Frontal cortex (tissue), 4 donors: ENCODE measurements around the gene CFAP99. TPM values are rescaled to one million over a fixed set of nuclear protein-coding genes. Genes with fewer than 3 reads are reported as not detected.
"Not testable (repeated sequence)": the region's sequence is repeated elsewhere in the genome, so short reads cannot be mapped to it uniquely, and the experiment has no call there.

Experiments
- DNase-seq, 2 donors: peaks; one replicate each; pipeline ENCODE4 v3.0.0; 2012; ENCODE audit warnings: low spot score in 2 of 2
- FAIRE-seq: peaks from 2 replicates; lab custom pipeline; 2012; peaks lifted over from hg19 to GRCh38; lab: Jason Lieb, UNC
- total RNA-seq: library from RNA; depleted of rRNA; stranded (reverse); fragments of >200 nt; gene quantifications from one replicate; pipeline ENCODE4 v1.2.3, GENCODE V29; 2014
- donor health status: control.
- donor health status: control.
- donor health status: control.

CFAP99 gene
- total RNA-seq, 1 donor from 2014 or later = not detected

DNA sequence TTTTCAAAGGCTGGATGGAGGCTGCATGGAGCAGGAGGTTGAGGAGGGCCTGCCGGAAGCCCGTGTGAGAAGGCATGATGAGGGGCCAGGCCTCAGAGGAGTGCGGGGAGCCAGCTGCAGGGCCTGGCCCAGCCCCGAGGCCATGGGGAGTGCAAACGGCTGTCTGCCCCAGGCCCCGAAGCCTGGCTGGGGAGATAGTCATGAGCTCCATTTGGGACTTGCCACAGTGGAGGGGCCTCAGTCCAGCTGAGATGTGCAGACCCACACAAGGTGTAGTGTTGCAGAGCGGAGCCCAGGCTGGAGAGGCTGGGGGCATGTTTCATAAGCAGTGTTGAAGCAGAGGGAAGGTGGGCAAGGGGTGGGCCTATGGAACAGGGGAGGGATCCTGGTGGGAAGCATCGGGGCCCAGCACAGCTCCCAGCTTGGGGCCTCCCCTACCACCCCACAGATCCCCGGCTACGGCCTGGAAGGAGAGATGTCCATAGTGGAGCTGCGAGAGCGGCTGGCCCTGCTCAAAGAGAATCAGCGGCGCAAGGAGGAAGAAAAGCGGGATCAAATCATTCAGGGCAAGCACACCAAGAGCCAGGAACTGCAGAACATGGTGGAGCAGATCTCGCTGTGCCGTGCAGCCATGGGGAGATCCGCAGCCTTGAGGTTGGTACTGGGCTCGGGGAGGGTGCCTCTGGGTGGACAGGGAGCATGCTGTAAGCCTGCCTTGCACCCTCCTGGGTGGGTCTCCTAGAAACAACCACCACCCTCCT is 41.0 kb downstream of the CFAP99 start:
- no peak for DNase-seq
- no peak for FAIRE-seq

DNA sequence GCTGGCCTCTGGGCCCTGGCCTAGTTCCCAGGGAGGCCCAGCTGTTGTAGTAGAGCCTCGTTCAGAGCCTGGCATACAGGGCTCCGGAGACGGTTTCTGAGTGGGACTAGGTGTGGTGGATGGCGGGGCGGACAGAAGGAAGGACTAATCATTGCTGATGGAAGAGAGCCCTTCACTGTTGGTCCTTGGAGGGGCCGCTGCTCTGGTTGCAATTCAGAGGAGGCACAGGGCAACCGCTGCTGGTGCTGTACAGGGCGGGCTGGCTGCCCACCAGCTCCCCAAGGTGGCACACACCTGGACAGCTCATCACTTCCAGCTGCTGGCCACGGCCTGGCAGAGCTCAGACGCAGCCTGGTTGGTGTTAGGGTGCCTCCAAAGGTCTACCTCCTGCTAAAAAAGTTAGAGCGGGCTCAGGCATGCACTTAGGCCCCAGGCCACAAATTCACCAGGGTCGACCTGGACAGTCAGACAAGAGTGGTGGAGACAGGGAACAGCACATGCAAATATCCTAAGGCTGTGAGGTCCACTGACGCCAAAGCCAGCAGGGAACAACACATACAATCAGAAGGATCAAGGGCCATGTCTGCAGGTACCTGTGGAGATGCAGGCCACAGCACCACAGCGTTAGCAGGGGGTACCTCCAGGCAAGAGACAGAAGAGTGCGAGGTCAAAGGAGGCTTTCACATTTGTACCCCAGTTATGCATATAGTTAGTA is 42.6 kb downstream of the CFAP99 start:
- no peak for DNase-seq
- no peak for FAIRE-seq

DNA sequence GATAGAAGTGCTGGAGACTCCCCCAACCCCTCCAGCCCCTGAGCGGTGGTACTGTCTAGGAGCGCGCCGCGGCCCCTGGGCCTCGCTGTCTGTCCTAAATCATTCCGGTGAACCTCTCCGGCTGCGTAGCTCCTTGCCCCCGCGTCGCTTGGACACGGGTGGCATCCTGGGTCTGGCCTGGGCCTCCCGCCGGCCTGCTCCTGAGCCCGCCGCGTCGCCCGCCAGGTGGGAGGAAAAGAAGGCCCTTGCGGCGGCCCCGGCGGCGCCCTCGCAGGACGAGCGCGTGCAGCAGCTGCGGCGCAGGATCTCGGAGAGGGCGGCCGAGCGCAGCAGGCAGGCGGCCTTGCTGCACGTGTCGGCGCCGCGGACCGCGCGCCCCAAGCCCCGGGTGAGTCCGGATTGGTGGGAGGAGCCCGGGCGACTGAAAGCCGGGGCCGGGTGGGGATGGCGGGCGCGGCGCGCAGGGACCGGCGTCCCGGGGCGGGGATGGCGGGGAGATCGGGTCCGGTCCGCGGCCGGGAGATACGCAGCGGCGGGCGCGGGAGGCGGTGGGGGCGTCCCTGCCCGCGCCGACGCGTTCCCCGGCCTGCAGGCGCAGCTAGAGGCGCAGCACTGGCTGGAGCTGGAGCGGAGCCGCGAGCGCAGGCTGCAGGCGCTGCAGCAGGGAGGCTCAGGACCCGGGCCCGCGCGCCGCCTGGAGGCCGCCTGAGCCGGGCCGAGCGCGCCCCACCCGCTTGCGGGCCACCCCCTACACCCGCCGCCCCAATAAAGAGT is 43.6 kb downstream of the CFAP99 start:
- no peak for FAIRE-seq
- peak; percentile 86 to 88 for DNase-seq

DNA sequence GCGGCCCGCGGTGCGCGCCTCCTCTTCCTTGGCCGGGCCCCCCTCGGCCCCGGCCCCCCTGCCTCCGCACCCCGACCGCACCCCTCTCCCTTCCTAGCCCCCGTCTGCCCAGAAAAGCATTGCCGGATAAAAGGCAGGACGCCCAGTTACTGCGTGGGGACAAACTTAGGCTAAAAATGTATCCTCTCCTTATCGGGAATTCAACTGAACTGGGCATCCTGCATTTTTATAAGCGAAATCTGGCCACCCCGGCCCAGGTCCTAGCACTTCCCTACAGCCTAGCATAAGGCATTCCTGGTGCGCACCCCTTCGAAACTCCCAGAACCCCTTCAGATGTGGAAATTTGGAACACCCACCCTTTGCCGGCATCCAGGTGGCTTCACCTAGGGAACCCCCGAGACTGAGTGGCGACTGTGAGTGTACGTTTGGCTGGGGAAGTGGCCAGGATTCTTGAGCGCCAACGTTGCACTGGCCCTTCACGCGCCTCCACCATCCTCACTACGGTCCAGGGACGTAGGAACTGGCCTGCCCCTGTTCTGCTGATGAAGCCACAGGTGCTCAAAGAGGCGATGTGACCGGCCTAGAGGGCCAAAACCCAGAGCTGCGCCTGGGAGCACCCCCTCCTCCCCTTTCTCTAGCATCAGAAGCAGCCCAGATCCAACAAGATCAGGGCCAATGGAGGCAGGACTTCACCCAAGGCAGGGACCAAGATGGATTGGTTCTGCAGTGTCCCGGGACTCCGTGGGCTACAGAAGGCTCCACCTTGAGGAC is 44.4 kb downstream of the CFAP99 start:
- FAIRE-seq = no peak

DNA sequence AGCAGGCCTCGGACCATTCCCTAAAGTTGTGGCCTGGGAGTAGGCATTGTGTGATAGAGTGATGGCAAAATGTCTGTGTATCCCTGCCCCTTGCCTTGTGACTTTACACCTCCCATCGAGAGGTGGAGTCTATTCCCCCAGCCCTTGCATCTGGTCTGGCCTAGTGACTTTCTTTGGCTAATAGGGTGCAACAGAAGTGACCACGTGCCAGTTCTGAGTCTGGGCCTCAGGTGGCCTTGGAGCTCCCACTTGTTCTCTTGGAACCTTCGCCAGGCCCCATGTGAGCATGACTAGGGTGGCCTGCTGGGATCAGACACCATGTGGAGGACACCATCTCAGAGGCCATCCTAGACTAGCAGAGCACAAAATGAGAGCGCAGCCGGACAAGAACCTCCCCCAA is 46.3 kb downstream of the CFAP99 start:
- no peak for FAIRE-seq

More for the DNA sequence above, 44.4 kb downstream of the CFAP99 start:
- DNase-seq = no peak

DNA sequence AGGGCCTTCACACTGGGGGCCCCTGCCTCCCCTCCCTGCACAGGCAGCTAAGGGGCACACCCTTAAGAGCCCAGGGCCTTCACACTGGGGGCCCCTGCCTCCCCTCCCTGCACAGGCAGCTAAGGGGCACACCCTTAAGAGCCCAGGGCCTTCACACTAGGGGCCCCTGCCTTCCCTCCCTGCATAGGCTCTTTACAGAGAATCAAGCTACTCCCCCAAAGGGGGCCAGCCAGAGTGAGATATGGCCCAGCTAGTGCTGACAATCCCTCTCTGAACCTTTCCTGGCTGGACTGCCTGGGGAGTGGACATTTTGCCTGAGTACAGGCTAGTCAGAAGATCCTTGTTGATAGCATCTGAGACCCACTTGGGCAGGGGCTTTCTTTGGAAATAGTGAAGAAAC is 46.8 kb downstream of the CFAP99 start:
- not testable (repeated sequence) for FAIRE-seq

More for the DNA sequence above, 46.3 kb downstream of the CFAP99 start:
- DNase-seq = no peak

DNA sequence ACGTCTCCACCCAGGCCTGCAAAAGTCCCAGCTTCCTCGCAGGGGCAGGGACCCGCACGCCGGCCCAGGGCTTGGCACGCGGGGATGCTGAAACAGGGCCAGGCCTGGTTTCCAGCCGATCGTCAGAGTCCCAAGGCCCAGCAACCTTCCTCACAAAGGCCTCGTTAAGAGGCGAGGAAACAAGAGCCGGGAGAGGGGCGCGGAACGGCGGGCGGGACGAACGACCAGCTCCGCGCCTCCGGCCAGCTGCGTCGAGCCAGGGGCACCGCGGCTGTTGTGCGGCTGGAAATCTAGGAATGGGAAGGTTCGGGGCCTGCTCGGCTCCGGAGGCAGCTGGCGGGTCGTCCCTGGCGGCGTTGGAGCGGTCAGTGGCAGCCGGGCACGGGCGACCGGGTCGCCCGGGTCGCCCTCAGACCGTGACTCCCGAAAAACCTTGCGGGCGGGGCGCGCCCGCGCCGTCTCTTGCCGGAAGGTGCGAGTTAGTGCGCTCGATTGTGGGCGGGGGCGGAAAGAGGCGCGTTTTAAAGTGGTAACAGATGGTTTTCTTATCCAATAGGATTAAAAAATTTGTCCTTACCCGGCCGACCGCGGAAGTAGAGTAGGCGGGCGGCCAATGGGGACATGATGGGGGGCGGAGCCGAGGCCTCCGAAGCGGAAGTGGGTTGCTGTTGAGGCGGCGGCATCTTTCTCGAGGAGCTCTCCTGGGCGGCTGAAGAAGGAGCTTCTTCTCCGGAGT is 49.9 kb downstream of the CFAP99 start, which contains the start of gene RNF4:
Gene RNF4 (plus strand): TSS at position 651 of the 736 bp plus-strand sequence. CDS start 21,388 bp downstream, outside the sequence.
- peak; percentile 3 for FAIRE-seq
- peak; percentile 99 for DNase-seq

More for the DNA sequence above, 46.8 kb downstream of the CFAP99 start:
- not testable (repeated sequence) for DNase-seq

DNA sequence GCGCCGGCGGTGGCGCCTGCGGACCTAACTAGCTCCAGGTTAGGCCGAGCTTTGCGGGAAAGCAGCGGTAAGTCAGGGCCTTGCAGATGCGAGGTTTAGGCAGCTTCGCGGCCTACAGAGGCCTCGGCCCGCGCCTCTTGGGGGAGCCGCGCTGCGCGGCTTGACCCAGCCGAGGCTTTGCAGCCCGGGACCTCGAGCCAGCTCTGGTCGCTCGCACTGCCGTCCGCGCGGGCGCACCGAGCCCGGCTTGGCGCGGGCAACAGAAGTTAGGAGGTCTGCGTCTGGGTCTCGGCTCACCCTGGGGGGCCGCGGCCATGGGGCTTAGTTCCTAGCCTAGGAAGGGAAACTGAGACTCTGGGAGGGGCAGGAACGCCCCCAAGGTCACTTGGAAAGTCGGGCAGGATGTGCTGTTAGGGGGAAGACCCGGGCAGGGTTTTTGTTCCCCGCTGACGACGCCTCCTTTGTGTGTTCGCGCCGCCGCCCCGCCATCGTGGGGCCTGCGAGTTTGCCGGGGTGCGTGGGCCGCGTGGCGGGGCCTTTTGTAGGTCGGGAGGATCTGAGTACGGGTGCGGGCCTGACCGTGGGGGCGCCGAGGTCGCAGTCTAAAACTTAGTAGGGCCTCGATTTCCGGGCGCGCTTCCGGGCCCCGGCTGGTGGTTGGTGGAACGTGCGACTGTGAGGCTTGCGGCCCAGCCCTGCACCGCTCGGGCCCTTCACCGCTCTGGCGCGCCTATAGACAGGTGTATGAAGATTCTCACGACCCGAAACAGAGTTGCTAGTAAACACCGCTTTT is 50.6 kb downstream of the CFAP99 start:
- FAIRE-seq = no peak

DNA sequence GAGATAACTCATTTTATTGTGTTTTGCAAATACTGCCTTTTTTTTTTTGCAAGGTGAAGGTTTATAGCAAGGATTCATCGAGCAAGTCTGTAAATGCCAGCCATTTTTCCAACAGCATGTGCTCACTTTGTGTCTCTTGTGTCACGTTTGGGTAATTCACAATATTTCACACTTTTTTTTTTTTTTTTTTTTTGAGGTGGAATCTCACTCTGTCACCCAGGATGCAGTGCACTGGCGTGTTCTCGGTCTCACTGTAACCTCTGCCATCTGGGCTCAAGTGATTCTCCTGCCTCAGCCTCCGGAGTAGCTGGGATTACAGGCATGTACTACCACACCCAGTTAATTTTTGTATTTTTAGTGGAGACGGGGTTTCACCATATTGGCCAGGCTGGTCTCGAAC is 52.0 kb downstream of the CFAP99 start:
- no peak for DNase-seq
- no peak for FAIRE-seq

More for the DNA sequence above, 50.6 kb downstream of the CFAP99 start:
- DNase-seq = peak in 1 of 2 donors; percentile 57

DNA sequence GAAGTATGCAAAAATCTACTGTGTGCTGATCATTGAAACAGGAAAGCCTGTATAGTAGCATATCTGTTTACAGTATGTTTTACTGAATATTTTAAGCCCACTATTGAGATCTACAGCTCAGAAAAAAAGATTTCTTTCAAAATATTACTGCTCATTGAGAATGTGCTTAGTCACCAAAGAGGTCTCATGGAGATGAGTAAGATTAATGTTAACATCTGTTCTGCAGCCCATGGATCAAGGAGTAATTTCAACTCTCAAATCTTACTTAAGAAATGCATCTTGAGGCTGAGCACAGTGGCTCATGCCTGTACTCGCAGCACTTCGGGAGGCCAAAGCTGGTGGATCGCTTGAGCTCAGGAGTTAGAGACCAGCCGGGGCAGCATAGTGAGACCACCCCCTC is 53.4 kb downstream of the CFAP99 start:
- no peak for FAIRE-seq

DNA sequence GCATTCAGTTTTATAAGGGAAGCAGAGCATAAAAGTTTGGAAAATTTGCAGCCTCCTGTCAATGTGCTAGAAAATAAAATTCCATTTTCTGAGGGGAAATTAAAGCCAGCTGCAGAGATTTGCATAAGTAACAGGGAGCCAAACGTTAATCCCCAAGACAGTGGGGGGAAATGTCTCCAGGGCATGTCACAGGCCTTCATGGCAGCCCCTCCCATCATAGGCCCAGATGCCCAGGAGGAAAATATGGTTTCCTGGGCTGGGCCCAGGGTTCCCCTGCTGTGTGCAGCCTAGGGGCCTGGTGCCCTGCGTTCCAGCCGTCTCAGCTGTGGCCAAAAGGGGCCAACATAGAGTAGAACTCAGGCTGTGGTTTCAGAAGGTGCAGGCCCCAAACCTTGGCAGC is 59.5 kb downstream of the CFAP99 start:
- DNase-seq (no peak), FAIRE-seq (no peak)

More for the DNA sequence above, 53.4 kb downstream of the CFAP99 start:
- no peak for DNase-seq

DNA sequence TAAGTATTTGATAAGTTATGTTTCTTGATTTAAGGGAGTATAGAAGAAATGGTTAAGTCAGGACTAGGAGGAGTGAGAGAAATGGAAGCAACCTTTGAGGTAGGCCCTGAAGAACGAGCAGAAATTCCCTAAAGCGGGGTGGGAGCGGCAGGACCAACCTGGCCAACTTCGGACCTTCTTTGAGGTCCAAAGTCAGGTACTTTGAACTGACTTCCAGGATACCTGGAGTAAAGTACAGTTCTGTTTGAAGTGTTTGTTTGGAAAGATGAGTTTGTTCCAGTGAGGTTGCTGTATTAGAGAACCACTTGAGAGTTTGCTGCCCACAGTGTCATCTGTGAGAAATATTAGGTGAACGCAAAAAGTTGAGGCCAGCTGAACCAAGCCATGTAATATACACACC is 61.9 kb downstream of the CFAP99 start:
- FAIRE-seq (no peak), DNase-seq (no peak)

DNA sequence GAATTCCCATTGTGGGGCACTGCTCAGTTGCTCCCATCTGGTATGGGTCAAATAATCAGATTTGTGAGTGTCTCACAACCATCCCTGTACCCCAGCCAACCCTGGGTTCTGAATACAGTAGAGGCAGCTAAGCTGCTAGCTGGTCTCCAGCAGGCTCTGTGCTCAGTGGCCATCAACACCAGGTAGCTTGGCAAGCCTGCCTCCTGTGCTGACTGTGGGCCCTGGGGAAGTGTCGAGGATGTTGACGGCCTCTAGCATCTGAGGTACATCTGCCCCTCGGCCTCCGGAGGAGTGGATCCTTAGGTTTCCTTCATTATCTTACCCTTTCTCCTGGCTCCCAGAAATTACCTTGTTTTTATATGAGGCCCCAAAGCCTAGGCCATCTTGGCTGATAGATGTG is 63.4 kb downstream of the CFAP99 start:
- no peak for DNase-seq
- no peak for FAIRE-seq

DNA sequence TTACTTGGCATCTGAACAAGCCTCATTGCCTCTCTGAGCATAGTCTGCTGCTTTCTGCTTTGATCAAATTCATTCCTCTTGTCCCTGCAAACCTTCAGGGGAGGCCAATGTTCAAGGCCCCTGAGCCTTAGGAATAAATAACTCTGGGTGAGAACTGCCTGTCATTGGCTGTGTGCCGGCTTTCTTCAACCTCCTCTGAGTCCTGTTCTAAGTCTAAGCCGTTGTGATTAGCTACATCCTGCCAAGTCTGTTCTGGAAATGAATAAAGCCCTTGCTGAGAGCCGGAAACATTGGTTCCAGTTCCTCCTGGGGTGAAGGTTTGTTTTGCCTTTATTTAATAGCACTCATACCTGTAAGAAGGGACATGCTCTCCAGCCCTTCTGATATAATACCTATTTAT is 63.9 kb downstream of the CFAP99 start:
- FAIRE-seq = no peak
- peak in 1 of 2 donors; percentile 58 for DNase-seq

DNA sequence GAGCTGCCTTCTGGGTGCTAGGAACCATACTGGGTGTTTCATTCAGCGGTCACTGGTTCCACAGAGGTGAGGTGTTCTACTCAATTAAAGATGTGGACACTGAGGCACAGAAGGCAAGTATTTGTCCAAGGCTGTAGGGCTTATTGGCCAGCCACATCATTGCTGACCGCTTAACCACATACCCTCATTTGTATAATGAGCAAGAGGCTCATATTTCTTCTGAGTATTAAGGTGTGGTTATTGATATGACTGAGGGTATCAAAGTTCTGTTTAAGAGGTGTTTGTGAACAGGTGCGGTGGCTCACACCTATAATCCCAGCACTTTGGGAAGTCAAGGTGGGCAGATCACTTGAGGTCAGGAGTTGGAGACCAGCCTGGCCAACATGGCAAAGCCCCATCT is 64.5 kb downstream of the CFAP99 start:
- DNase-seq = no peak
- FAIRE-seq = no peak

DNA sequence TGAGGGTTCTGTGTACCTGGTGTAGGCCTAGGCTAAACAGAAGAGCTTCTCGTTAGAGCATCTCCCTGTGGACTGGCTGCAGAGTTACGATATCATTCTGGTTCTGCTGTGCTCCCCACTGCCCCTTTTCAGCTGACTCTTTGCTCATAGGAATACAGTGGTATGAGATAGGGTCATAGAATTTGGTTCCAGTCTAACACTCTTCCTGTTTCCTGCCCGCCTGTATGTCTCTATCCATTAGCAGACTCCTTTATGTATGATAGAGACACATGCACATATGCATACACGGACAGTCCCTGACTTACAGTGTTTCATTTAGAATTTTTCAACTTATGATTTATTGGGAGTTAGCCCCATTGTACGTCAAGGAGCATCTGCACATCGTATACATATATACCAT is 65.4 kb downstream of the CFAP99 start:
- no peak for DNase-seq
- no peak for FAIRE-seq

DNA sequence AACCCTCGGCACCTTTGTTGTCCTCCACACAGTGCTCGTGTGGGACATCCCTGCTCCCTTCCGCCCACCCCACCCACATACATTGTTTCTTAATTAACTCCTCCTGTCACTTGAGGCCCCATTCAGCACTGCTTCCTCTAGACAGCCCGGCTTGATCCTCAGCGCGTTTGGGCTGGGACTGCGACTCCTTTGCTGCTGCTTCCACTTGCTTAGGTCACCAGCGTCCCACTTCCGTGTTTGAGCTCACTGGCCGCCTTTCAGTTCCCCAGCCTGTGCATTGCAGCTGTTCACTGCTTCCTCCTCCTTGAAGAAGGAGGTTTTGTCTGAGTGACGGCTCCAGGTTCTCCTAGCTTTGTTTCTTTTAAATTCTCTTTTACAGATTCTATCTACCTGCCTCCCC is 66.2 kb downstream of the CFAP99 start:
- FAIRE-seq = no peak
- DNase-seq = peak in 1 of 2 donors; percentile 48

DNA sequence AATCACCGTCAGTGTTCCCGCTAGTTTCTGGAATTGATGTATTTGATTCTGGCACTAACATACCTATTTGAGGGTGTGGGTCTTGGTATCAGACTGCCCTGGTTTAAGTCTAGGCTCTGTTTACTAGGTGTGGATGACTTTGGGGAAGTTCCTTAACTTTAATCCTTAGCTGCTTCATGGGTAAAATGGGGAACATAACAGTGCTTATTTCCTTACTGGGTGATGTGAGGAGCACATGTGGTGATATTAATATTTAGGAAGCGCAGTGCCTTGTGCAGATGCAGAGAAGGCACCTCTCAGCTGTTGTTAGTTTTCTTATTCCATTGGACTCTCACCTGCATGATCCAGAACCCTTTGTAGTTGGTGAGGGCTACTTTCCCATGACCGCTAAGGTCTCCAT is 67.2 kb downstream of the CFAP99 start:
- DNase-seq (no peak), FAIRE-seq (no peak)
